ENCODE measurements around the gene TRAFD1. TPM values are rescaled to one million over a fixed set of nuclear protein-coding genes. Genes with fewer than 3 reads are reported as not detected.

The TRAFD1 gene
- total RNA-seq (2016; rRNA removed; fragmentation: Illumina TruSeq; extraction: Trizol) (20.9 and 27.8 TPM in 2 replicates), polyA plus RNA-seq (2011; rRNA removed) (9.5 and 10.4 TPM in 2 replicates), polyA minus RNA-seq (2011; rRNA and poly(A)+ RNA removed; ENCODE audit: low replicate concordance) (8.1 and 43.5 TPM in 2 replicates), Bru-seq, nascent RNA (percentile 54 among the genes with signal in this experiment), BruChase-seq, experiment 1, labeled RNA remaining after a 6-hour chase (percentile 56 among the genes with signal in this experiment), BruChase-seq, experiment 2, labeled RNA remaining after a 2-hour chase (percentile 59 among the genes with signal in this experiment)
- 3.3 and 3.6 TPM in 2 replicates for total RNA-seq (2016; cell fraction: cytosol; rRNA removed; fragmentation: Illumina TruSeq; extraction: Trizol; ENCODE audit: low read depth)
- total RNA-seq (2016; cell fraction: insoluble cytoplasmic fraction; rRNA removed; fragmentation: Illumina TruSeq; extraction: Trizol): 20.5 and 24.2 TPM in 2 replicates
- 7.6 and 9.4 TPM in 2 replicates for total RNA-seq (2016; cell fraction: membrane; rRNA removed; fragmentation: Illumina TruSeq; extraction: Trizol)
- total RNA-seq (2016; cell fraction: nucleus; rRNA removed; fragmentation: Illumina TruSeq; extraction: Trizol): 16.1 and 18.7 TPM in 2 replicates
- polyA plus RNA-seq (2011; cell fraction: cytosol; rRNA removed): 8.7 and 9.7 TPM in 2 replicates
- 9.1 and 10.4 TPM in 2 replicates for polyA plus RNA-seq (2011; cell fraction: nucleus; rRNA removed)
- polyA plus RNA-seq (2012): 8.9 and 13.3 TPM in 2 replicates
- 1.0 and 1.5 TPM in 2 replicates for polyA plus RNA-seq (2016; cell fraction: cytosol; fragmentation: Illumina TruSeq; extraction: Trizol; ENCODE audit: low read depth)
- 20.8 and 21.2 TPM in 2 replicates for polyA plus RNA-seq (2016; cell fraction: insoluble cytoplasmic fraction; fragmentation: Illumina TruSeq; extraction: Trizol; ENCODE audit: low read depth)
- polyA plus RNA-seq (2016; cell fraction: membrane; fragmentation: Illumina TruSeq; extraction: Trizol; ENCODE audit: low read depth): 3.1 TPM in 2 replicates
- 14.6 and 15.4 TPM in 2 replicates for polyA plus RNA-seq (2016; cell fraction: nucleus; fragmentation: Illumina TruSeq; extraction: Trizol; ENCODE audit: insufficient read depth, low read depth)
- polyA minus RNA-seq (2011; cell fraction: cytosol; rRNA and poly(A)+ RNA removed): 5.2 and 7.2 TPM in 2 replicates
- 12.0 and 15.9 TPM in 2 replicates for polyA minus RNA-seq (2011; cell fraction: nucleus; rRNA and poly(A)+ RNA removed)
- long read RNA-seq, experiment 1, transcript TRAFD1-202 (12 exons, 2,697 nt): major isoform, 17 of 23 reads
- long read RNA-seq, experiment 1, partial matches to known transcripts: 4 of 23 reads
- long read RNA-seq, experiment 1, other reads (novel, unspliced or antisense): 1 of 23 reads
- long read RNA-seq, experiment 2, transcript TRAFD1-202 (12 exons, 2,697 nt): major isoform, 5 of 22 reads
- long read RNA-seq, experiment 2, partial matches to known transcripts: 12 of 22 reads
- long read RNA-seq, experiment 2, other reads (novel, unspliced or antisense): 3 of 22 reads

- H3K4me2 ChIP-seq (ENCODE audit: low read depth, low read length): peak within 1 kb of the TSS; percentile 96
- ChIA-PET POLR2A (interaction anchor here (0.5 to 7.1 kb wide), 8 partner anchors 10 to 440 kb away, joined by 3 to 85 read pairs (median 4); partner anchors contain the start of genes ACAD10, BRAP, ERP29 and NAA25), CTCF (ENCODE audit: low intra/inter-chr PET ratio, low total read pairs) (no interaction called here)
- under 1% methylated on average over 10 of the region's 63 CpGs for WGBS (ENCODE audit: low lambda C conversion rate)
- in situ Hi-C loops (cut with HindIII; ENCODE audit: extremely low pct_ligation_motif_present, low pct_unique_long_range_greater_than_20kb): no loop called here
- H3K9ac ChIP-seq (ENCODE audit: insufficient read depth, low read depth, low read length): peak within 1 kb of the TSS; percentile 89
- peak within 1 kb of the TSS; percentile 61 for H3K27ac ChIP-seq (ENCODE audit: extremely low read length, insufficient read depth, low read length)
- peak within 1 kb of the TSS; percentile 79 to 93 (median 81) for H3K4me3 ChIP-seq (replicated peaks in 1 of 3; ENCODE audit: insufficient read depth in 1 of 3, low read depth in 2 of 3, low read length in 3 of 3)
- no peaks in the 10 kb centered on the region for H3K36me3 ChIP-seq (replicated peaks in 1 of 2; ENCODE audit: control insufficient read depth in 1 of 2, insufficient read depth in 2 of 2, low read length in 2 of 2)
- H3K79me2 ChIP-seq (ENCODE audit: insufficient read depth, low read length): peaks cover 10% of the 10 kb centered on the region
- H3K9me3 ChIP-seq (ENCODE audit: low read length): no peaks in the 10 kb centered on the region
- peak; percentile 94 for DNase-seq (ENCODE audit: low spot score)
- H4K20me1 ChIP-seq (ENCODE audit: insufficient read depth, low read length): no peaks in the 10 kb centered on the region
- intact Hi-C loops (cut with micrococcal nuclease; ENCODE audit: unreplicated experiment): no loop called here
- H3K4me1 ChIP-seq (ENCODE audit: insufficient read depth, low read length): peaks cover 54% of the 10 kb centered on the region
- peak; percentile 67 for FAIRE-seq
- H2AFZ ChIP-seq (ENCODE audit: low read length): no peak within 1 kb of the TSS
- ATAC-seq: peak; percentile 99
- H3K27me3 ChIP-seq (ENCODE audit: control insufficient read depth in 1 of 2, insufficient read depth in 2 of 2, low read length in 2 of 2): no peaks in the 10 kb centered on the region
- BruUV-seq (replicated peaks): TSS peak; percentile 83
- peak; percentile 20; the same call in 1 of the 2 replicates for TF ChIP-seq HCFC1 (IDR thresholded peaks at IDR 0.05; ENCODE audit: low read depth, low read length)
- TF ChIP-seq DPF2 (CRISPR knock-in tag; IDR thresholded peaks at IDR 0.05; ENCODE audit: borderline replicate concordance, low read depth): no peak
- TF ChIP-seq ZNF431 (CRISPR knock-in tag; IDR thresholded peaks at IDR 0.05; ENCODE audit: borderline replicate concordance, low read depth): no peak
- 0 out of 2 replicates have a peak, but pooled peaks have one; percentile 62 for TF ChIP-seq ZNF790 (CRISPR knock-in tag; IDR thresholded peaks at IDR 0.05; ENCODE audit: borderline replicate concordance)
- TF ChIP-seq, protein P1, sequence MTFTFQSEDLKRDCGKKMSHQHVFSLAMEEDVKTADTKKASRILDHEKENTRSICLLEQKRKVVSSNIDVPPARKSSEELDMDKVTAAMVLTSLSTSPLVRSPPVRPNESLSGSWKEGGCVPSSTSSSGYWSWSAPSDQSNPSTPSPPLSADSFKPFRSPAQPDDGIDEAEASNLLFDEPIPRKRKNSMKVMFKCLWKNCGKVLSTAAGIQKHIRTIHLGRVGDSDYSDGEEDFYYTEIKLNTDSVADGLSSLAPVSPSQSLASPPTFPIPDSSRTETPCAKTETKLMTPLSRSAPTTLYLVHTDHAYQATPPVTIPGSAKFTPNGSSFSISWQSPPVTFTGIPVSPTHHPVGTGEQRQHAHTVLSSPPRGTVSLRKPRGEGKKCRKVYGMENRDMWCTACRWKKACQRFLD (CRISPR knock-in tag; IDR thresholded peaks at IDR 0.05; ENCODE audit: borderline replicate concordance): peak; percentile 76; the same call in 1 of the 2 replicates
- peak; percentile 39; the same call in 1 of the 2 replicates for TF ChIP-seq TOPORS (CRISPR knock-in tag; IDR thresholded peaks at IDR 0.05)
- TF ChIP-seq ZBTB43 (CRISPR knock-in tag; conservative IDR thresholded peaks at IDR 0.05): no peak; the same call in none of the 2 replicates
- TF ChIP-seq NBN (conservative IDR thresholded peaks at IDR 0.05): no peak
- TF ChIP-seq IRF2 (CRISPR knock-in tag; IDR thresholded peaks at IDR 0.05): no peak
- TF ChIP-seq KMT2B (CRISPR knock-in tag; IDR thresholded peaks at IDR 0.05): peak; percentile 53; the same call in 1 of the 2 replicates
Measured at GRCh38 chr12:112125250-112125999, at the start of gene TRAFD1. TRAFD1 (plus strand) TSS chr12:112125560; CDS start chr12:112130523, 4,963 bp downstream.
